ENCODE measurements around the gene DNAH3. TPM values are rescaled to one million over a fixed set of nuclear protein-coding genes. Genes with fewer than 3 reads are reported as not detected.
"Not testable (repeated sequence)": the region's sequence is repeated elsewhere in the genome, so short reads cannot be mapped to it uniquely, and the experiment has no call there.

Gene DNAH3
- total RNA-seq, 1 donor from 2014 or later: 1.0 TPM

DNA sequence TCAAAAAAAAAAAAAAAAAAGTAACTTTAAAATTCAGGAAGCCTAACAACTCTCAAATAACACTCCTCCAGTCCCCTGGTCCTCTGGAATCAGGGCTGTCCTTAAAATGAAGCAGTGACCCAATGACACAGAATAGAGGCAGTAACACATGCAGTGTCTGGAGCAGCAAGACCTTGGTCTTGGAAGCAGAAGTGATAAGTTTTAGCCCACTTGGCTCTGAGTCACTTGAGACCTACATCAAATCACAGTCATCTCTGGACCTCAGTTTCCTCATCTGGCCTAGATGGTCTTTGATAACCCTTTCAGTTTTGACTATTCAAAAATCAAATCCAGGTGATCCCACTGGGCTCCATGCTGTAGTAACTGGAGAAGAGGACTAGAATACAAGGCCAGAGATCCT lies 211.0 kb downstream of the DNAH3 start:
- Histone ChIP-seq H3K4me1 (ENCODE audit: control insufficient read depth in 3 of 3, insufficient read depth in 3 of 3, low read length in 3 of 3) (no peaks in the 10 kb centered on the region), H3K27me3 (ENCODE audit: control insufficient read depth in 3 of 3, insufficient read depth in 3 of 3, low read length in 3 of 3) (no peaks in the 10 kb centered on the region), H3K4me3 (ENCODE audit: low read length in 3 of 3) (no peak overlapping the region), H3K9ac (ENCODE audit: low read depth in 1 of 3, low read length in 3 of 3) (no peak overlapping the region), H3K36me3 (ENCODE audit: control insufficient read depth in 3 of 3, insufficient read depth in 3 of 3, low read length in 3 of 3) (no peaks in the 10 kb centered on the region), H3K27ac (ENCODE audit: low read depth, low read length) (no peak overlapping the region), H3K9me3 (ENCODE audit: control insufficient read depth in 3 of 3, low read length in 3 of 3) (no peaks in the 10 kb centered on the region)

DNA sequence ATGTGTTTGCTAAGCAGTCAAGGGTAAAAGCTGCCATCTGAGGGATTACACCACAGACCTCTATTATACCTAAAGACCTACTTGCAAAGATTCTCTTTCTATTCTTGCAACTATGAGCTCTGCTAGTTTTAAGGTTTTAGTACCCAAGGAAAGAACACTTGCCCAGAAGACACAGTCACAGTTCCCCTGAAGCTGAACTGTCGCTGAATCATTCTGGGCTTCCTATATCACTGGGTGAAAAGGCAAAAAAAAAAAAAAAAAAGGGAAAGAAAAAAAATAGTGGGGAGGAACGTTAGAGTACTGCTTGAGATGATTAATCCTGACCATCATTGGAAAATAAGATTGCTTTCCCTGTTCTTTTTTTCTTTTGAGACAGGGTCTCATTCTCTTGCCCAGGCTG lies 212.2 kb downstream of the DNAH3 start:
- Histone ChIP-seq H3K4me1 (ENCODE audit: control insufficient read depth in 3 of 3, insufficient read depth in 3 of 3, low read length in 3 of 3) (no peaks in the 10 kb centered on the region), H3K27me3 (ENCODE audit: control insufficient read depth in 3 of 3, insufficient read depth in 3 of 3, low read length in 3 of 3) (no peaks in the 10 kb centered on the region), H3K27ac (ENCODE audit: low read depth, low read length) (no peak overlapping the region), H3K4me3 (ENCODE audit: low read length in 3 of 3) (no peak overlapping the region), H3K9ac (ENCODE audit: low read depth in 1 of 3, low read length in 3 of 3) (no peak overlapping the region), H3K9me3 (ENCODE audit: control insufficient read depth in 3 of 3, low read length in 3 of 3) (no peaks in the 10 kb centered on the region), H3K36me3 (ENCODE audit: control insufficient read depth in 3 of 3, insufficient read depth in 3 of 3, low read length in 3 of 3) (no peaks in the 10 kb centered on the region)

GRCh38 chr16:20937736-20938135 lies 212.9 kb downstream of the DNAH3 start:
- Histone ChIP-seq H3K9me3 (ENCODE audit: control insufficient read depth in 3 of 3, low read length in 3 of 3) (no peaks in the 10 kb centered on the region), H3K27ac (ENCODE audit: low read depth, low read length) (no peak overlapping the region), H3K27me3 (ENCODE audit: control insufficient read depth in 3 of 3, insufficient read depth in 3 of 3, low read length in 3 of 3) (no peaks in the 10 kb centered on the region), H3K4me3 (ENCODE audit: low read length in 3 of 3) (no peak overlapping the region), H3K9ac (ENCODE audit: low read depth in 1 of 3, low read length in 3 of 3) (no peak overlapping the region), H3K36me3 (ENCODE audit: control insufficient read depth in 3 of 3, insufficient read depth in 3 of 3, low read length in 3 of 3) (no peaks in the 10 kb centered on the region), H3K4me1 (ENCODE audit: control insufficient read depth in 3 of 3, insufficient read depth in 3 of 3, low read length in 3 of 3) (no peaks in the 10 kb centered on the region)

GRCh38 chr16:20933589-20933988 lies 217.1 kb downstream of the DNAH3 start:
- no peaks in the 10 kb centered on the region for H3K9me3 ChIP-seq (ENCODE audit: control insufficient read depth in 3 of 3, low read length in 3 of 3)
- H3K27me3 ChIP-seq (ENCODE audit: control insufficient read depth in 3 of 3, insufficient read depth in 3 of 3, low read length in 3 of 3): no peaks in the 10 kb centered on the region
- no peak overlapping the region for H3K4me3 ChIP-seq (ENCODE audit: low read length in 3 of 3)
- H3K9ac ChIP-seq (ENCODE audit: low read depth in 1 of 3, low read length in 3 of 3): no peak overlapping the region
- no peaks in the 10 kb centered on the region for H3K36me3 ChIP-seq (ENCODE audit: control insufficient read depth in 3 of 3, insufficient read depth in 3 of 3, low read length in 3 of 3)
- H3K27ac ChIP-seq (ENCODE audit: low read depth, low read length): no peak overlapping the region
- H3K4me1 ChIP-seq (ENCODE audit: control insufficient read depth in 3 of 3, insufficient read depth in 3 of 3, low read length in 3 of 3): peaks cover 0 to 3% (median 2%) of the 10 kb centered on the region in 3 donors

DNA sequence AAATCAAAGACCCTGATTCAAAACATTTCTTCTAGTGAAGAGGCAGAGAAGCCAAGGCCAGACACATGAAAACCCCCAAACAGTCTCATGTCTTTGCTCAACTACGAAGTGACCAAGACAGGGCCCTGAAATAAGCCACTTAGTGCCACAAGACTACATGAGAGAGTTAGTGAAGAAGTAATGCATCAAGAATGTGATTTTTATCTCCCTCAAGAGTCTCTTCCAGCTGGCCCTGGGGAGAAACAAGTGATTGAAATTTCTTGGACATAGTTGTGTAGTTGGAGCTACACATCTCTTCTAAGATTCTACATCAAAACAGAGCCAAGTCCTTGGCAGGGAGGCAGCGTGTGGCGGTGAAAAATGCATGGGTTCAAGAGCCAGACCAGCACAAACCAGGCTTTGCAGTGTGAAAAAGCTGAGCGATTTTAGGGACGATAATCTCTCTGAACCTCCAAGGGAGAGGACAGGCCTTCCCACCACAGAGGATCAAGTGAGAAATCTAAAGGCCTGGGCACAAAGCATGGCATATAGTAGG lies 219.5 kb downstream of the DNAH3 start:
- no peak overlapping the region for H3K9ac ChIP-seq (ENCODE audit: low read depth in 1 of 3, low read length in 3 of 3)
- no peak overlapping the region for H3K27ac ChIP-seq (ENCODE audit: low read depth, low read length)
- H3K4me1 ChIP-seq (ENCODE audit: control insufficient read depth in 3 of 3, insufficient read depth in 3 of 3, low read length in 3 of 3): peaks cover 0 to 3% (median 2%) of the 10 kb centered on the region in 3 donors

GRCh38 chr16:20930365-20930690 lies 220.3 kb downstream of the DNAH3 start:
- Histone ChIP-seq H3K9ac (ENCODE audit: low read depth in 1 of 3, low read length in 3 of 3) (no peak overlapping the region), H3K27me3 (ENCODE audit: control insufficient read depth in 3 of 3, insufficient read depth in 3 of 3, low read length in 3 of 3) (no peaks in the 10 kb centered on the region), H3K27ac (ENCODE audit: low read depth, low read length) (no peak overlapping the region), H3K4me1 (ENCODE audit: control insufficient read depth in 3 of 3, insufficient read depth in 3 of 3, low read length in 3 of 3) (peaks cover 0 to 3% (median 2%) of the 10 kb centered on the region in 3 donors), H3K9me3 (ENCODE audit: control insufficient read depth in 3 of 3, low read length in 3 of 3) (no peaks in the 10 kb centered on the region), H3K4me3 (ENCODE audit: low read length in 3 of 3) (no peak overlapping the region), H3K36me3 (ENCODE audit: control insufficient read depth in 3 of 3, insufficient read depth in 3 of 3, low read length in 3 of 3) (no peaks in the 10 kb centered on the region)

More for the DNA sequence above, 219.5 kb downstream of the DNAH3 start:
- Histone ChIP-seq H3K4me3 (ENCODE audit: low read length in 3 of 3) (no peak overlapping the region), H3K27me3 (ENCODE audit: control insufficient read depth in 3 of 3, insufficient read depth in 3 of 3, low read length in 3 of 3) (no peaks in the 10 kb centered on the region), H3K36me3 (ENCODE audit: control insufficient read depth in 3 of 3, insufficient read depth in 3 of 3, low read length in 3 of 3) (no peaks in the 10 kb centered on the region), H3K9me3 (ENCODE audit: control insufficient read depth in 3 of 3, low read length in 3 of 3) (no peaks in the 10 kb centered on the region)

- not testable (repeated sequence) for H3K27ac ChIP-seq (ENCODE audit: low read depth, low read length); H3K4me3 ChIP-seq (ENCODE audit: low read length in 3 of 3); H3K36me3 ChIP-seq (ENCODE audit: control insufficient read depth in 3 of 3, insufficient read depth in 3 of 3, low read length in 3 of 3); H3K9ac ChIP-seq (ENCODE audit: low read depth in 1 of 3, low read length in 3 of 3); H3K4me1 ChIP-seq (ENCODE audit: control insufficient read depth in 3 of 3, insufficient read depth in 3 of 3, low read length in 3 of 3); H3K27me3 ChIP-seq (ENCODE audit: control insufficient read depth in 3 of 3, insufficient read depth in 3 of 3, low read length in 3 of 3); H3K9me3 ChIP-seq (ENCODE audit: control insufficient read depth in 3 of 3, low read length in 3 of 3)
Observed at GRCh38 chr16:20929676-20930364, 220.8 kb downstream of the DNAH3 start.

- Histone ChIP-seq H3K27ac (ENCODE audit: low read depth, low read length) (no peak overlapping the region), H3K36me3 (ENCODE audit: control insufficient read depth in 3 of 3, insufficient read depth in 3 of 3, low read length in 3 of 3) (peaks cover 0 to 3% (median 0%) of the 10 kb centered on the region in 3 donors), H3K4me3 (ENCODE audit: low read length in 3 of 3) (no peak overlapping the region), H3K9ac (ENCODE audit: low read depth in 1 of 3, low read length in 3 of 3) (no peak overlapping the region), H3K4me1 (ENCODE audit: control insufficient read depth in 3 of 3, insufficient read depth in 3 of 3, low read length in 3 of 3) (peaks cover 0 to 3% (median 2%) of the 10 kb centered on the region in 3 donors), H3K27me3 (ENCODE audit: control insufficient read depth in 3 of 3, insufficient read depth in 3 of 3, low read length in 3 of 3) (no peaks in the 10 kb centered on the region), H3K9me3 (ENCODE audit: control insufficient read depth in 3 of 3, low read length in 3 of 3) (no peaks in the 10 kb centered on the region)
Observed at GRCh38 chr16:20928774-20929411, 221.8 kb downstream of the DNAH3 start.

DNA sequence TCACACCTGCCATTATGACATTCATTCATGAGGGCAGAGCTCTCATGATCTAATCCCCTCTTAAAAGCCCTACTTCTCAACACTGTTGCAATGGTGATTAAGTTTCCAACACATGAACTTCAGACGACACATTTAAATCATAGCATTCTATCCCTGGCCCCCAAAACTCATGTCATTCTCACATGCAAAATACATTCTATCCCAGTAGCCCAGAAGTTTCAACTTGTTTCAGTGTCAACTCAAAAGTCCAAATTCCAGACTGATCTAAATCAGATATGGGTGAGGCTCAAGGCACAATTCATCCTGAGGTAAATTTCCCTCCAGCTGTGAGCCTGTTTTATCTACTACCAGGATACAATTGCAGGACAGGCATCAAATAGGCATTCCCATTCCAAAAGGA lies 224.9 kb downstream of the DNAH3 start:
- Histone ChIP-seq H3K36me3 (ENCODE audit: control insufficient read depth in 3 of 3, insufficient read depth in 3 of 3, low read length in 3 of 3) (peaks cover 0 to 3% (median 3%) of the 10 kb centered on the region in 3 donors), H3K27me3 (ENCODE audit: control insufficient read depth in 3 of 3, insufficient read depth in 3 of 3, low read length in 3 of 3) (no peaks in the 10 kb centered on the region), H3K9me3 (ENCODE audit: control insufficient read depth in 3 of 3, low read length in 3 of 3) (no peaks in the 10 kb centered on the region), H3K4me1 (ENCODE audit: control insufficient read depth in 3 of 3, insufficient read depth in 3 of 3, low read length in 3 of 3) (peaks cover 0 to 3% (median 2%) of the 10 kb centered on the region in 3 donors), H3K9ac (ENCODE audit: low read depth in 1 of 3, low read length in 3 of 3) (no peak overlapping the region), H3K4me3 (ENCODE audit: low read length in 3 of 3) (no peak overlapping the region), H3K27ac (ENCODE audit: low read depth, low read length) (no peak overlapping the region)

DNA sequence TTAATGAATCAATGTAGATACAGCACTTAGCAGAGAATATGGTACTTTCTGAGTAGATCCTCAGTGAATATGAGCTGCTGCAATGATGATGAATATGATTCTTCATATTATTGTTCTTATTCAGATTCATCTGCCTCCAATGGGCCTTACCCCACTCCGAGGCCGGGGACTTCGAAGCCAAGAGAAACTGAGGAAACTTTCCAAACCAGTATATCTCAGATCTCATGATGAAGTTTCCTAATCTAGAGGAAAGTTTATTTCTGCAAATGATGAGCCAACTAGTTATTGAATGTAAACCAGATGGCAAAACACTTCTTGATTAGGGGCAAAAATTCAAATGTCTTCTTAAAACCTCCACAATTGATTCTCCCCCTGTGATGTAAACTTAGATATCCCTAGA lies 226.8 kb downstream of the DNAH3 start:
- no peaks in the 10 kb centered on the region for H3K27me3 ChIP-seq (ENCODE audit: control insufficient read depth in 3 of 3, insufficient read depth in 3 of 3, low read length in 3 of 3)
- H3K4me3 ChIP-seq (ENCODE audit: low read length in 3 of 3): no peak overlapping the region
- no peak overlapping the region for H3K9ac ChIP-seq (ENCODE audit: low read depth in 1 of 3, low read length in 3 of 3)
- peaks cover 0 to 7% (median 6%) of the 10 kb centered on the region in 3 donors for H3K36me3 ChIP-seq (ENCODE audit: control insufficient read depth in 3 of 3, insufficient read depth in 3 of 3, low read length in 3 of 3)
- H3K9me3 ChIP-seq (ENCODE audit: control insufficient read depth in 3 of 3, low read length in 3 of 3): no peaks in the 10 kb centered on the region
- H3K27ac ChIP-seq (ENCODE audit: low read depth, low read length): no peak overlapping the region
- H3K4me1 ChIP-seq (ENCODE audit: control insufficient read depth in 3 of 3, insufficient read depth in 3 of 3, low read length in 3 of 3): peaks cover under 1 to 4% (median 3%) of the 10 kb centered on the region in 3 donors
